22Rv1 (cell line): ENCODE data around the gene ETV3L.

Experiments used
- H3K27ac ChIP-seq: fragments of 450-650 bp; 2 replicates; pipeline ENCODE4 v1.5.1; 2017
- CTCF ChIP-seq: fragments of 450-650 bp; IDR thresholded peaks from 2 replicates; pipeline ENCODE4 v1.5.1; 2017; ENCODE audit warnings: mild to moderate bottlenecking
- ZFX ChIP-seq: fragments of 450-650 bp; IDR thresholded peaks from 2 replicates; pipeline ENCODE4 v1.6.1; 2017; ENCODE audit warnings: antibody characterized with exemption, borderline replicate concordance

ETV3L gene

DNA sequence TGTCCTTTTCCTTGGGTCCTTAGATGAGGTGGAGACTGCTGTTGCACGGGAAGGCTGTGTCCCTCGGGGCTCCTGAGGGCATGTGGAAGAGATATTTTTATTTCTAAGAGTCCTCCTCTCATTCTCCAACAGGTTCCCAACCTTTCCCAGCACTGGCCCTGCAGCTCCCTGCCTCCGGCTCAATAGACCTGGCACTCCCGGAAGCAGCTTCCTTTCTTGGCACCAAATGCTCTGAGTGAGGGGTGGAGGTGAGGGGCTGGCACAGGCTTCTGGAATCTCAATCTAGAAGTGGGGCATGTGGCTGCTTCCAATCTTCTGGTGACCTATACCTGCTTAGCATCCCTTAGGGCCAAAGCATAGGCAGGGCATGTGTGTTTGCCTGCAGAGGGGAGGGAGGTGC, 4.5 kb downstream of the ETV3L start:
- TF ChIP-seq ZFX: no peak
- no peak for TF ChIP-seq CTCF

GRCh38 chr1:157092831-157093230, 6.8 kb downstream of the ETV3L start:
- TF ChIP-seq CTCF (no peak), ZFX (no peak)
- no peak overlapping the region for H3K27ac ChIP-seq

More for the DNA sequence above, 4.5 kb downstream of the ETV3L start:
- no peak overlapping the region for H3K27ac ChIP-seq

DNA sequence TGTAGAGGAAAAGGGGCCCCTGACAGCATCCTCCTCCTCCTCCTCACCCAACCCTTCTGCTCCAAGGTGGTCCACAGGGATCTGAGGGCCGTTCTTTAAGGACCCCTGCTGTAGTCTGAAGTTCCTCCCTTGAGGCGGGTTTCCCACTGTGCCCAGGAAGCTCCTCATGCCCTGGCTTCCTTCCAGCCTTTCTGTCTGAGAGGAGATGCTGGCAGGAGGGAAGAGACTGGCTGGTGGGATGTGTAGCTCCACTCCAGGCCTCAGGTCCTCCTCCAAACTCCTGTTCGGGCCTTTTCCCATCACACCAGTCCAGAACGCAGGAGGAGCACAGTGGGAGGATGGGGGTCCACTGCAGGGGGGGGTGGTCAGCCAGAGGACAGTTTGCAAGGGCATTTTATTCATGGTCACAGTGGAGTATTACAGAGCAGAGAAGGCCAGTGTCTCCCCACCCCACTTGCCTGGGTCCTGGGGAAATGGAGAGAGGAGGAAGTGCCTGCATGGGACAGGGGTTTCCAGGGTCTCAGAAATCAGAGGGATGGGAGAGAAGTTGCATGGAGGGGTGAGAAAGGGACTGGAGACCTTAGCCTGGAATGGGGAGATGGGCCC, 7.8 kb downstream of the ETV3L start:
- TF ChIP-seq ZFX: no peak
- TF ChIP-seq CTCF: no peak
- no peak overlapping the region for H3K27ac ChIP-seq

DNA sequence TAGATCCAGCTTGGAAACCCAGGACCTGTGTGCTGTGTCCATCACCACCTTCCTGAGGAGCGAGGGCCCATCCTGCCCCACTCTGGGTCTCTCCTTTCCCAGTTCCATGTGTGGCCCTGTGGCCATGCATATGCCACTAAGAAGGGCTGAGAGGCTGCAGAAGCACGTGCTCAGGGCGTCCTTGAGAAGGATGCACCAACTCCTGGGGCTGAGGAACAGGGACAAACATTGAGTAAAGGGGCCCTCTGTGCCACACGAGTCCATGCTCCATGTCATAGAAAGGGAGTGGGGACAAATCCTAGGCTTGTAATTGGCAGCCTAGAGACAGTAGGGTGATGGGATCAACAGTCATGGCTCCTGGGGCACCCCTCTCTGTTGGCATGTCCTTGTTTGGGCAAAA, 8.4 kb downstream of the ETV3L start:
- H3K27ac ChIP-seq: no peak overlapping the region
- no peak for TF ChIP-seq CTCF
- TF ChIP-seq ZFX: no peak

DNA sequence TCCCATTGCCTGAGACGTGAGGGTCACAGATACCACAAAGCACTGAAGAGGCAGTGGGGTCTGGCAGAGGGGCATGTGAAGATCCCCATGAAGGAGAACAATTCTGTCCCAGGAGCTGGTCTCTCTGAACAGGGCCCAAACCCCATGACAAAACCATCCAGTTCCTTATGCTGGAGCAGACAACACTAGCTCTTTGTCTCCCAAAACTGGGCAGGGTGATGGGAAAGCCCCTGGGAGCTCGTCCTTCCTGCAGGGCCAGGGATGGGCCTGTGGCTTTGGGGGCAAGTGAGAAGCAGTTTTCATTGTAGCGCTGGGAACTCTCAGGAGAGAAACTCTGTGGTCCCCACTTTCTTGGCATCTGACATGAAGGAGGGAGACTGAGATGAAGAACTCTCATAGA, 8.8 kb downstream of the ETV3L start:
- TF ChIP-seq CTCF (no peak), ZFX (no peak)
- H3K27ac ChIP-seq: no peak overlapping the region

GRCh38 chr1:157090196-157090647, 9.4 kb downstream of the ETV3L start:
- TF ChIP-seq ZFX: no peak
- peak; percentile 98 for TF ChIP-seq CTCF
- H3K27ac ChIP-seq: no peak overlapping the region

DNA sequence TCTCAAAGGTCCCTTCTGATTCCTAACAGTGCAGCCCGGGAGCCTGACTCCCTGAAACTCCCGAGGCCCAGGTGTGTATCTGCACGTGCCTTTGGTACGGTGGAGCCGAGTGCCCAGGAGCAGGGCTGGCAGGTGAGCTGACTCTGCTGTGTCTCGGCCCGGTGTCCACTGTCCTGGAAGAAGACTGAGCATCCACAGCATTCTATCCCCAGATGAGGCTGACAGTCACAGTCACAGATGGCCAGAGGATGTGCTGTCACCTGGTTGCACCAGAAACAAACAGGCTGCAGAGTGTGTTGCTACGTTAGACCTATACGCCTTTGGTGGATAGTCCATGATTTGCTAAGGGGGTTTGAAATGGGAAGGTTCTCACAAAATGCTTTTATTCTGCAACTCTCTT, 9.8 kb downstream of the ETV3L start:
- TF ChIP-seq ZFX (no peak), CTCF (no peak)
- no peak overlapping the region for H3K27ac ChIP-seq
